OCI-LY1 (cell line): ENCODE data around the gene OR52K2.

Experiments used
- H2AFZ ChIP-seq: fragments of 200-600 bp; sonication (generic), shearing (Covaris generic); 2 replicates; pipeline ENCODE4 v1.6.0; 2014; ENCODE audit warnings: antibody characterized with exemption, mild to moderate bottlenecking, low read length
- H3F3A ChIP-seq: fragments of 200-600 bp; sonication (generic), shearing (Covaris generic); 2 replicates; pipeline ENCODE4 v1.6.0; 2014; ENCODE audit warnings: mild to moderate bottlenecking, antibody characterized with exemption, low read length, moderate library complexity; ENCODE audit not compliant: insufficient read depth
- H3K27ac ChIP-seq: fragments of 200-600 bp; sonication (generic); 2 replicates; pipeline ENCODE4 v1.5.1; 2014; ENCODE audit warnings: low read length, mixed run types, mild to moderate bottlenecking, low read depth; ENCODE audit not compliant: poor library complexity, severe bottlenecking
- H3K27me3 ChIP-seq: fragments of 200-600 bp; sonication (generic); 2 replicates; pipeline ENCODE4 v1.6.0; 2014; ENCODE audit warnings: antibody characterized with exemption, mild to moderate bottlenecking, low read length, moderate library complexity; ENCODE audit not compliant: insufficient read depth
- H3K36me3 ChIP-seq: fragments of 200-600 bp; sonication (generic); 2 replicates; pipeline ENCODE4 v1.6.1; 2014; ENCODE audit warnings: mild to moderate bottlenecking, antibody characterized with exemption, low read length, moderate library complexity, mixed read lengths; ENCODE audit not compliant: insufficient read depth
- H3K4me1 ChIP-seq: fragments of 200-600 bp; sonication (generic); 2 replicates; pipeline ENCODE4 v1.5.1; 2014; ENCODE audit warnings: mild to moderate bottlenecking, low read length, moderate library complexity; ENCODE audit not compliant: insufficient read depth, severe bottlenecking
- H3K4me2 ChIP-seq: fragments of 200-600 bp; sonication (generic), shearing (Covaris generic); 2 replicates; pipeline ENCODE4 v1.6.1; 2014; ENCODE audit warnings: low read length
- H3K4me3 ChIP-seq: fragments of 200-600 bp; sonication (generic); 2 replicates; pipeline ENCODE4 v1.5.1; 2014; ENCODE audit warnings: low read length, low read depth, mild to moderate bottlenecking, mixed read lengths; ENCODE audit not compliant: poor library complexity, severe bottlenecking
- H3K79me2 ChIP-seq: fragments of 200-600 bp; shearing (Covaris generic); 2 replicates; pipeline ENCODE4 v1.6.1; 2016; ENCODE audit warnings: mixed run types, low read length, mixed read lengths; ENCODE audit not compliant: insufficient read depth
- H3K9ac ChIP-seq: fragments of 200-600 bp; sonication (generic), shearing (Covaris generic); 2 replicates; pipeline ENCODE4 v1.6.1; 2014; ENCODE audit warnings: mild to moderate bottlenecking, low read length, mixed read lengths
- H3K9me2 ChIP-seq: fragments of 200-600 bp; sonication (generic), shearing (Covaris generic); 2 replicates; pipeline ENCODE4 v1.6.1; 2014; ENCODE audit warnings: low read depth, mild to moderate bottlenecking, low read length, mixed read lengths
- H3K9me3 ChIP-seq: fragments of 200-600 bp; shearing (Covaris generic); 2 replicates; pipeline ENCODE4 v1.6.1; 2014; ENCODE audit warnings: low read length, mixed read lengths
- H4K20me1 ChIP-seq: fragments of 200-600 bp; sonication (generic), shearing (Covaris generic); 2 replicates; pipeline ENCODE4 v1.6.0; 2016; ENCODE audit warnings: mild to moderate bottlenecking, low read length; ENCODE audit not compliant: insufficient read depth
- CTCF ChIP-seq: fragments of 200-600 bp; sonication (generic), shearing (Covaris generic); IDR thresholded peaks from 2 replicates; pipeline ENCODE4 v1.5.1; 2017; ENCODE audit warnings: mild to moderate bottlenecking, antibody characterized with exemption, low read length, moderate library complexity, mixed read lengths
- EZH2 ChIP-seq: fragments of 200-600 bp; sonication (generic), shearing (Covaris generic); IDR thresholded peaks from 2 replicates; pipeline ENCODE4 v1.8.0; 2017; ENCODE audit warnings: borderline replicate concordance, mixed run types, mild to moderate bottlenecking, antibody characterized with exemption, low read length, moderate library complexity, mixed read lengths

Gene OR52K2

GRCh38 chr11:4418403-4418802 is 30.7 kb upstream of the OR52K2 start:
- TF ChIP-seq CTCF (no peak), EZH2 (no peak)
- Histone ChIP-seq H3K36me3 (no peaks in the 10 kb centered on the region), H3K9me3 (no peaks in the 10 kb centered on the region), H3K4me3 (no peak overlapping the region), H3K9ac (no peak overlapping the region), H3K79me2 (no peaks in the 10 kb centered on the region), H4K20me1 (no peaks in the 10 kb centered on the region), H2AFZ (no peak overlapping the region), H3K4me2 (no peak overlapping the region), H3K4me1 (no peaks in the 10 kb centered on the region), H3F3A (no peaks in the 10 kb centered on the region), H3K27ac (no peak overlapping the region), H3K9me2 (no peaks in the 10 kb centered on the region), H3K27me3 (no peaks in the 10 kb centered on the region)

GRCh38 chr11:4430051-4430450 is 19.0 kb upstream of the OR52K2 start:
- H3K4me1 ChIP-seq, result no peaks in the 10 kb centered on the region
- H3K9me2 ChIP-seq, result no peaks in the 10 kb centered on the region
- H2AFZ ChIP-seq, result no peak overlapping the region
- no peak overlapping the region for H3K4me3 ChIP-seq
- no peak overlapping the region for H3K4me2 ChIP-seq
- no peaks in the 10 kb centered on the region for H3K36me3 ChIP-seq
- H3K27ac ChIP-seq, result no peak overlapping the region
- no peaks in the 10 kb centered on the region for H4K20me1 ChIP-seq
- no peak for TF ChIP-seq CTCF
- no peak for TF ChIP-seq EZH2
- H3K9ac ChIP-seq, result no peak overlapping the region
- no peaks in the 10 kb centered on the region for H3K9me3 ChIP-seq
- H3K27me3 ChIP-seq, result no peaks in the 10 kb centered on the region
- no peaks in the 10 kb centered on the region for H3K79me2 ChIP-seq
- no peaks in the 10 kb centered on the region for H3F3A ChIP-seq

- Histone ChIP-seq H4K20me1 (no peaks in the 10 kb centered on the region), H3K4me1 (no peaks in the 10 kb centered on the region), H3K79me2 (no peaks in the 10 kb centered on the region), H2AFZ (no peak overlapping the region), H3K27me3 (no peaks in the 10 kb centered on the region), H3K4me3 (no peak overlapping the region), H3K27ac (no peak overlapping the region), H3F3A (no peaks in the 10 kb centered on the region), H3K36me3 (no peaks in the 10 kb centered on the region), H3K4me2 (no peak overlapping the region), H3K9ac (no peak overlapping the region), H3K9me3 (no peaks in the 10 kb centered on the region), H3K9me2 (no peaks in the 10 kb centered on the region)
- no peak for TF ChIP-seq CTCF
- no peak for TF ChIP-seq EZH2
These were observed 15.2 kb upstream of the OR52K2 start for GRCh38 chr11:4433856-4434255.
